ENCODE measurements around the gene ARID4B. TPM values are rescaled to one million over a fixed set of nuclear protein-coding genes. Genes with fewer than 3 reads are reported as not detected.

ARID4B gene
- total and polyA plus RNA-seq, 2 of the 13 experiments (the other 11 are each of a cell fraction or from before 2014, with no cell fraction given) = 9.7 to 24.6 TPM

DNA sequence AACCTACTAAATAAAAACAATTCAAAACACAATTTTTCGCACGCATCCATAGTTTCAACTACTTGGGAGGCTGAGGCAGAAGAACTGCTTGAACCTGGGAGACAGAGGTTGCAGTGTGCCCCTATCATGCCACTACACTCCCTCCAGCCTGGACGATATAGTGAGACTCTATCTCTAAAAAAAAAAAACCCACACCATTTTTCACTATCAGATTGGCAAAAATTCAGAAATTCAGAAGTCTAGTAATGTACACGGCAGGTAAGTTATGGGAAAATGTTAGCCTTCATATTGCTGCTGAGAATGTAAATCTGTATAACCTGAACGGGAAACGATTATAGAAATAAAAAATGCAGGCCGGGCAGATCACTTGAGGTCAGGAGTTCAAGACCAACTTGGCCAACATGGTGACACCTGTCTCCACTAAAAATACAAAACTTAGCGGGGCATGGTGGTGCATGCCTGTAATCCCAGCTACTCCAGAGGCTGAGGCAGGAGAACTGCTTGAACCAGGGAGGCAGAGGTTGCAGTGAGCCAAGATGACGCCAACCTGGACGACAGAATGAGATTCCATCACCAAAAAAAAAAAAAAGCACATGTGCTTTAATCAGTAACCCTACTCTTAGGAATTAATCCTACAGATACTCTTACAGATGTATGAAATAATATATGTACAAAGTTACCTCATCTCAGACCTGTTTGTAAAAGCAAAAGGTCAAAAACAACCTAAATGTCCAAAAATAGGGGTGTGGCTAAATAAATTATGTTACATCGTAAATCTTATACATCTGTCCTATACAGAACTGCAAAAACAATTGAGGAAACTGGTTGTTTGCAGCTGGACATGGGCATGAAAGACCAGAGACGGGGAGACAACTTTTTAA is 37.9 kb downstream of the ARID4B start:
- in situ Hi-C loops (cut with HindIII; ENCODE audit: extremely low pct_ligation_motif_present, low pct_unique_long_range_greater_than_20kb) (no loop called here), intact Hi-C loops (cut with micrococcal nuclease; ENCODE audit: unreplicated experiment) (no loop called here)
- ChIA-PET CTCF (ENCODE audit: low intra/inter-chr PET ratio, low total read pairs) (no interaction called here), POLR2A (no interaction called here)
- ATAC-seq (no peak), DNase-seq (ENCODE audit: low spot score) (no peak), FAIRE-seq (no peak)
- no peaks in the 10 kb centered on the region for H3K9me3 ChIP-seq (ENCODE audit: low read length)
- H3K27me3 ChIP-seq (ENCODE audit: control insufficient read depth in 1 of 2, insufficient read depth in 2 of 2, low read length in 2 of 2) = no peaks in the 10 kb centered on the region
- no peak overlapping the region for H3K4me2 ChIP-seq (ENCODE audit: low read depth, low read length)
- H3K27ac ChIP-seq (ENCODE audit: extremely low read length, insufficient read depth, low read length) = no peak overlapping the region
- TF ChIP-seq ETS1 (CRISPR knock-in tag; IDR thresholded peaks at IDR 0.05) (no peak), NR2F1 (CRISPR knock-in tag; IDR thresholded peaks at IDR 0.05) (no peak), ZNF766 (CRISPR knock-in tag; IDR thresholded peaks at IDR 0.05; ENCODE audit: borderline replicate concordance) (no peak), RFXAP (CRISPR knock-in tag; IDR thresholded peaks at IDR 0.05; ENCODE audit: borderline replicate concordance) (no peak), ETV5 (CRISPR knock-in tag; IDR thresholded peaks at IDR 0.05; ENCODE audit: borderline replicate concordance) (no peak), PREB (CRISPR knock-in tag; IDR thresholded peaks at IDR 0.05) (no peak), ZNF713 (CRISPR knock-in tag; IDR thresholded peaks at IDR 0.05) (no peak), STAG1 (CRISPR knock-in tag; IDR thresholded peaks at IDR 0.05) (no peak)
- H3K4me1 ChIP-seq (ENCODE audit: insufficient read depth, low read length) = peaks cover 23% of the 10 kb centered on the region
- no TSS peak for BruUV-seq (replicated peaks)
- H3K4me3 ChIP-seq (replicated peaks in 1 of 3; ENCODE audit: insufficient read depth in 1 of 3, low read depth in 2 of 3, low read length in 3 of 3) = no peak overlapping the region
- no peaks in the 10 kb centered on the region for H3K36me3 ChIP-seq (replicated peaks in 1 of 2; ENCODE audit: control insufficient read depth in 1 of 2, insufficient read depth in 2 of 2, low read length in 2 of 2)
- no peak overlapping the region for H2AFZ ChIP-seq (ENCODE audit: low read length)
- H3K79me2 ChIP-seq (ENCODE audit: insufficient read depth, low read length) = peaks cover 96% of the 10 kb centered on the region
- 95% methylated on average over 12 of the region's 12 CpGs for WGBS (ENCODE audit: low lambda C conversion rate)
- no peak overlapping the region for H3K9ac ChIP-seq (ENCODE audit: insufficient read depth, low read depth, low read length)
- peaks cover 44% of the 10 kb centered on the region for H4K20me1 ChIP-seq (ENCODE audit: insufficient read depth, low read length)

All from HepG2 (cell line).